ENCODE results near the gene TOR3A.
"Not testable (repeated sequence)": the region's sequence is repeated elsewhere in the genome, so short reads cannot be mapped to it uniquely, and the experiment has no call there.

TOR3A gene

GRCh38 chr1:179137617-179138255, 55.9 kb downstream of the TOR3A start:
- no CpG with 5 or more reads among the region's 5 CpGs for WGBS (ENCODE audit: extremely low coverage, insufficient coverage, insufficient read length)
- Histone ChIP-seq H3K27me3 (ENCODE audit: insufficient read depth, low read length) (no peaks in the 10 kb centered on the region), H2BK120ac (ENCODE audit: insufficient read depth, low read length, poor library complexity) (no peak overlapping the region), H3K27ac (ENCODE audit: low read depth, low read length) (no peak overlapping the region), H2BK12ac (ENCODE audit: low read length) (no peak overlapping the region), H2BK5ac (ENCODE audit: low read depth, low read length, poor library complexity) (no peak overlapping the region), H3K79me1 (ENCODE audit: low read length) (no peaks in the 10 kb centered on the region), H3K4me2 (ENCODE audit: low read length) (no peak overlapping the region), H4K91ac (ENCODE audit: low read depth, low read length) (no peak overlapping the region), H3K9ac (ENCODE audit: low read length) (no peak overlapping the region), H4K8ac (ENCODE audit: low read depth, low read length) (peak overlapping the region; percentile 11), H3K4ac (ENCODE audit: low read depth, low read length) (no peak overlapping the region), H3K14ac (ENCODE audit: low read length) (no peak overlapping the region), H2AFZ (ENCODE audit: insufficient read depth, low read length, poor library complexity) (no peak overlapping the region), H3K4me3 (ENCODE audit: low read depth, low read length) (no peak overlapping the region), H3K4me1 (ENCODE audit: control insufficient read depth in 1 of 2, insufficient read depth in 2 of 2, low read length in 2 of 2) (peaks cover 0 to 2% of the 10 kb centered on the region in 2 experiments), H3K18ac (ENCODE audit: low read length) (no peak overlapping the region), H2AK5ac (ENCODE audit: low read length) (no peak overlapping the region), H3K36me3 (ENCODE audit: control insufficient read depth in 1 of 2, insufficient read depth in 2 of 2, low read length in 2 of 2) (peaks cover 0 to 4% of the 10 kb centered on the region in 2 experiments), H3K79me2 (ENCODE audit: control insufficient read depth, insufficient read depth, low read length, poor library complexity) (no peaks in the 10 kb centered on the region), H3K9me3 (ENCODE audit: insufficient read depth, low read depth, low read length) (peaks cover 3% of the 10 kb centered on the region), H4K12ac (ENCODE audit: low read depth, low read length) (no peak overlapping the region), H3K23ac (ENCODE audit: low read length) (no peak overlapping the region)
- DNase-seq, result no peak

- not testable (repeated sequence) for H4K8ac ChIP-seq (ENCODE audit: low read depth, low read length); H3K18ac ChIP-seq (ENCODE audit: low read length); H3K79me1 ChIP-seq (ENCODE audit: low read length); H3K27ac ChIP-seq (ENCODE audit: low read depth, low read length); H3K4me2 ChIP-seq (ENCODE audit: low read length); H3K14ac ChIP-seq (ENCODE audit: low read length); H4K91ac ChIP-seq (ENCODE audit: low read depth, low read length); H3K27me3 ChIP-seq (ENCODE audit: insufficient read depth, low read length); H4K12ac ChIP-seq (ENCODE audit: low read depth, low read length); H2BK5ac ChIP-seq (ENCODE audit: low read depth, low read length, poor library complexity); H3K4ac ChIP-seq (ENCODE audit: low read depth, low read length); H3K4me1 ChIP-seq (ENCODE audit: control insufficient read depth in 1 of 2, insufficient read depth in 2 of 2, low read length in 2 of 2); H3K9ac ChIP-seq (ENCODE audit: low read length); H3K79me2 ChIP-seq (ENCODE audit: control insufficient read depth, insufficient read depth, low read length, poor library complexity); H2AFZ ChIP-seq (ENCODE audit: insufficient read depth, low read length, poor library complexity); DNase-seq; H2AK5ac ChIP-seq (ENCODE audit: low read length); H3K9me3 ChIP-seq (ENCODE audit: insufficient read depth, low read depth, low read length); H3K23ac ChIP-seq (ENCODE audit: low read length); H3K4me3 ChIP-seq (ENCODE audit: low read depth, low read length); H3K36me3 ChIP-seq (ENCODE audit: control insufficient read depth in 1 of 2, insufficient read depth in 2 of 2, low read length in 2 of 2); H2BK120ac ChIP-seq (ENCODE audit: insufficient read depth, low read length, poor library complexity); H2BK12ac ChIP-seq (ENCODE audit: low read length)
- WGBS (ENCODE audit: extremely low coverage, insufficient coverage, insufficient read length), result no CpG with 5 or more reads among the region's 21 CpGs
These were observed 56.9 kb downstream of the TOR3A start for GRCh38 chr1:179138755-179139154.

GRCh38 chr1:179141592-179142251, 59.9 kb downstream of the TOR3A start:
- Histone ChIP-seq H4K91ac (ENCODE audit: low read depth, low read length) (no peak overlapping the region), H2AK5ac (ENCODE audit: low read length) (no peak overlapping the region), H3K79me1 (ENCODE audit: low read length) (no peaks in the 10 kb centered on the region), H2BK5ac (ENCODE audit: low read depth, low read length, poor library complexity) (no peak overlapping the region), H3K27me3 (ENCODE audit: insufficient read depth, low read length) (no peaks in the 10 kb centered on the region), H3K36me3 (ENCODE audit: control insufficient read depth in 1 of 2, insufficient read depth in 2 of 2, low read length in 2 of 2) (peaks cover 0 to 4% of the 10 kb centered on the region in 2 experiments), H4K12ac (ENCODE audit: low read depth, low read length) (no peak overlapping the region), H3K18ac (ENCODE audit: low read length) (no peak overlapping the region), H2AFZ (ENCODE audit: insufficient read depth, low read length, poor library complexity) (no peak overlapping the region), H3K4me2 (ENCODE audit: low read length) (no peak overlapping the region), H3K27ac (ENCODE audit: low read depth, low read length) (peak overlapping the region; percentile 65), H3K14ac (ENCODE audit: low read length) (no peak overlapping the region), H3K4me1 (ENCODE audit: control insufficient read depth in 1 of 2, insufficient read depth in 2 of 2, low read length in 2 of 2) (peaks cover 0 to 4% of the 10 kb centered on the region in 2 experiments), H3K4ac (ENCODE audit: low read depth, low read length) (no peak overlapping the region), H3K9ac (ENCODE audit: low read length) (no peak overlapping the region), H2BK12ac (ENCODE audit: low read length) (no peak overlapping the region), H3K4me3 (ENCODE audit: low read depth, low read length) (no peak overlapping the region), H2BK120ac (ENCODE audit: insufficient read depth, low read length, poor library complexity) (no peak overlapping the region), H3K23ac (ENCODE audit: low read length) (no peak overlapping the region), H4K8ac (ENCODE audit: low read depth, low read length) (no peak overlapping the region), H3K79me2 (ENCODE audit: control insufficient read depth, insufficient read depth, low read length, poor library complexity) (no peaks in the 10 kb centered on the region), H3K9me3 (ENCODE audit: insufficient read depth, low read depth, low read length) (no peaks in the 10 kb centered on the region)
- WGBS (ENCODE audit: extremely low coverage, insufficient coverage, insufficient read length), result no CpG with 5 or more reads among the region's 4 CpGs
- peak in 1 of 2 donors; percentile 28 for DNase-seq

- H2BK5ac ChIP-seq (ENCODE audit: low read depth, low read length, poor library complexity), result no peak overlapping the region
- no peak overlapping the region for H3K23ac ChIP-seq (ENCODE audit: low read length)
- no peaks in the 10 kb centered on the region for H3K27me3 ChIP-seq (ENCODE audit: insufficient read depth, low read length)
- no peaks in the 10 kb centered on the region for H3K9me3 ChIP-seq (ENCODE audit: insufficient read depth, low read depth, low read length)
- no peaks in the 10 kb centered on the region for H3K79me2 ChIP-seq (ENCODE audit: control insufficient read depth, insufficient read depth, low read length, poor library complexity)
- no peak overlapping the region for H3K4me3 ChIP-seq (ENCODE audit: low read depth, low read length)
- WGBS (ENCODE audit: extremely low coverage, insufficient coverage, insufficient read length), result no CpG with 5 or more reads among the region's 2 CpGs
- H3K14ac ChIP-seq (ENCODE audit: low read length), result no peak overlapping the region
- H2AFZ ChIP-seq (ENCODE audit: insufficient read depth, low read length, poor library complexity), result no peak overlapping the region
- no peak overlapping the region for H3K18ac ChIP-seq (ENCODE audit: low read length)
- no peak overlapping the region for H2AK5ac ChIP-seq (ENCODE audit: low read length)
- H2BK120ac ChIP-seq (ENCODE audit: insufficient read depth, low read length, poor library complexity), result no peak overlapping the region
- H3K79me1 ChIP-seq (ENCODE audit: low read length), result no peaks in the 10 kb centered on the region
- H4K8ac ChIP-seq (ENCODE audit: low read depth, low read length), result no peak overlapping the region
- peak overlapping the region; percentile 19 for H3K4me2 ChIP-seq (ENCODE audit: low read length)
- H3K27ac ChIP-seq (ENCODE audit: low read depth, low read length), result peak overlapping the region; percentile 17
- peak; percentile 81 to 98 for DNase-seq
- H4K91ac ChIP-seq (ENCODE audit: low read depth, low read length), result no peak overlapping the region
- H4K12ac ChIP-seq (ENCODE audit: low read depth, low read length), result no peak overlapping the region
- no peak overlapping the region for H3K4ac ChIP-seq (ENCODE audit: low read depth, low read length)
- peaks cover 0 to 4% of the 10 kb centered on the region in 2 experiments for H3K4me1 ChIP-seq (ENCODE audit: control insufficient read depth in 1 of 2, insufficient read depth in 2 of 2, low read length in 2 of 2)
- H2BK12ac ChIP-seq (ENCODE audit: low read length), result no peak overlapping the region
- peaks cover 0 to 4% of the 10 kb centered on the region in 2 experiments for H3K36me3 ChIP-seq (ENCODE audit: control insufficient read depth in 1 of 2, insufficient read depth in 2 of 2, low read length in 2 of 2)
- H3K9ac ChIP-seq (ENCODE audit: low read length), result no peak overlapping the region
These were observed 61.0 kb downstream of the TOR3A start for GRCh38 chr1:179142889-179143299.

Measured in trophoblast cell (in vitro differentiated cells and primary cell).